NCI-H2107 (cell line): Measurements from ENCODE around the gene ACSL6.

ENCODE experiments used
- DNase-seq: peaks from one replicate; lab custom pipeline; 2025; lab: John Stamatoyannopoulos, UW

ACSL6 gene

GRCh38 chr5:131977212-131977604, 34.2 kb downstream of the ACSL6 start:
- no peak for DNase-seq

GRCh38 chr5:131976414-131977211, 34.8 kb downstream of the ACSL6 start:
- DNase-seq: no peak

GRCh38 chr5:131974956-131975726, 36.3 kb downstream of the ACSL6 start:
- no peak for DNase-seq

- DNase-seq: no peak
These were observed 36.9 kb downstream of the ACSL6 start for GRCh38 chr5:131974622-131974955.

GRCh38 chr5:131974016-131974415, 37.4 kb downstream of the ACSL6 start:
- no peak for DNase-seq

GRCh38 chr5:131973089-131973712, 38.3 kb downstream of the ACSL6 start:
- no peak for DNase-seq

- DNase-seq: no peak
These were observed 43.0 kb downstream of the ACSL6 start for GRCh38 chr5:131968396-131968954.

- DNase-seq: no peak
These were observed 44.9 kb downstream of the ACSL6 start for GRCh38 chr5:131966551-131966950.

GRCh38 chr5:131965826-131966415, 45.5 kb downstream of the ACSL6 start:
- no peak for DNase-seq

GRCh38 chr5:131959906-131960305, 51.6 kb downstream of the ACSL6 start:
- no peak for DNase-seq

- DNase-seq: no peak
These were observed 52.3 kb downstream of the ACSL6 start for GRCh38 chr5:131959136-131959535.

- DNase-seq: no peak
These were observed 53.6 kb downstream of the ACSL6 start for GRCh38 chr5:131957721-131958441.

- DNase-seq: no peak
These were observed 57.5 kb downstream of the ACSL6 start for GRCh38 chr5:131953969-131954368.

- DNase-seq: no peak
These were observed 59.1 kb downstream of the ACSL6 start for GRCh38 chr5:131952301-131952857.

- DNase-seq: no peak
These were observed 60.8 kb downstream of the ACSL6 start for GRCh38 chr5:131950706-131951105.

- DNase-seq: no peak
These were observed 64.0 kb downstream of the ACSL6 start for GRCh38 chr5:131947445-131947844.

GRCh38 chr5:131945551-131946168, 65.8 kb downstream of the ACSL6 start, which contains the start of gene MEIKIN:
Gene MEIKIN (minus strand): TSS chr5:131945663. CDS start chr5:131945505, 158 bp downstream.
- no peak for DNase-seq

GRCh38 chr5:131944702-131945550, 66.5 kb downstream of the ACSL6 start:
- no peak for DNase-seq

GRCh38 chr5:131943916-131944315, 67.5 kb downstream of the ACSL6 start:
- no peak for DNase-seq

- DNase-seq: no peak
These were observed 69.4 kb downstream of the ACSL6 start for GRCh38 chr5:131942016-131942415.
